K562 (cell line): ENCODE data around the gene MGRN1. TPM values are rescaled to one million over a fixed set of nuclear protein-coding genes. Genes with fewer than 3 reads are reported as not detected.

Experiments
- ATF4 ChIP-seq: fragments of 450-650 bp; formaldehyde crosslinking; IDR thresholded peaks from 2 replicates; pipeline ENCODE4 v1.4.0; 2022; ENCODE audit warnings: mild to moderate bottlenecking, moderate library complexity
- BHLHE40 ChIP-seq: IDR thresholded peaks from 2 replicates; pipeline ENCODE4 v1.6.1; 2011; ENCODE audit warnings: low read length, improper control_type of control experiment
- CBX1 ChIP-seq: sonication (generic); IDR thresholded peaks from 2 replicates; pipeline ENCODE4 v1.6.1; 2016; ENCODE audit warnings: antibody characterized with exemption, low read depth, mild to moderate bottlenecking
- CHAMP1 ChIP-seq: fragments of 450-650 bp; IDR thresholded peaks from 2 replicates; pipeline ENCODE4 v1.6.1; 2016; ENCODE audit warnings: mild to moderate bottlenecking
- COPS2 ChIP-seq: fragments of 450-650 bp; conservative IDR thresholded peaks from 2 replicates; pipeline ENCODE4 v1.6.1; 2016; ENCODE audit warnings: mild to moderate bottlenecking, moderate library complexity
- E2F3 ChIP-seq: fragments of 250-450 bp; sonication (Bioruptor Pico); IDR thresholded peaks from 2 replicates; pipeline ENCODE4 v1.4.0; 2020; ENCODE audit warnings: mild to moderate bottlenecking
- GABPB1 ChIP-seq: sonication (generic); formaldehyde crosslinking; IDR thresholded peaks from 2 replicates; pipeline ENCODE4 v1.8.0; 2022; ENCODE audit warnings: mild to moderate bottlenecking, missing genetic modification reagents
- MCM5 ChIP-seq: fragments of 450-650 bp; IDR thresholded peaks from 2 replicates; pipeline ENCODE4 v1.6.1; 2016; ENCODE audit warnings: low read depth
- MEIS2 ChIP-seq: fragments of 450-650 bp; IDR thresholded peaks from 2 replicates; pipeline ENCODE4 v1.6.1; 2014; ENCODE audit warnings: mild to moderate bottlenecking; ENCODE audit not compliant: partially characterized antibody
- RERE ChIP-seq: sonication (generic); formaldehyde crosslinking; IDR thresholded peaks from 2 replicates; pipeline ENCODE4 v1.8.0; 2023; ENCODE audit warnings: missing genetic modification reagents, mild to moderate bottlenecking, borderline replicate concordance
- SP1 ChIP-seq: sonication (generic); formaldehyde crosslinking; IDR thresholded peaks from 2 replicates; pipeline ENCODE4 v1.8.1; 2022; ENCODE audit warnings: mild to moderate bottlenecking, missing genetic modification reagents
- SRSF9 ChIP-seq: fragments of 200-400 bp; formaldehyde crosslinking; IDR thresholded peaks from 2 replicates; pipeline ENCODE4 v1.6.1; 2017; ENCODE audit warnings: low read depth, low read length, borderline replicate concordance
- TEAD1 ChIP-seq, 2 experiments: fragments of 450-650 bp in 1 of 2; sonication (generic) in 1 of 2; formaldehyde crosslinking; IDR thresholded peaks; 2 replicates each; pipeline versions ENCODE4 v1.4.0 to v1.8.0; 2020 to 2022; ENCODE audit warnings: mild to moderate bottlenecking in 2 of 2, missing genetic modification reagents in 1 of 2
- TGIF2 ChIP-seq: sonication (generic); formaldehyde crosslinking; IDR thresholded peaks from 2 replicates; pipeline ENCODE4 v1.8.1; 2022; ENCODE audit warnings: mild to moderate bottlenecking, missing genetic modification reagents, moderate library complexity
- ZBTB17 ChIP-seq: fragments of 450-650 bp; formaldehyde crosslinking; IDR thresholded peaks from 2 replicates; pipeline ENCODE4 v1.4.0; 2020; ENCODE audit warnings: mild to moderate bottlenecking
- ZNF140 ChIP-seq: fragments of 250-450 bp; sonication (Bioruptor Pico); IDR thresholded peaks from 2 replicates; pipeline ENCODE4 v1.8.0; 2021; ENCODE audit warnings: moderate library complexity, mild to moderate bottlenecking, inconsistent platforms
- ZNF184 ChIP-seq: sonication (generic); formaldehyde crosslinking; IDR thresholded peaks from 2 replicates; pipeline ENCODE4 v1.5.0; 2020; ENCODE audit warnings: missing genetic modification reagents
- ZNF24 ChIP-seq: fragments of 450-650 bp; IDR thresholded peaks from 2 replicates; pipeline ENCODE4 v1.6.1; 2016
- polyA plus RNA-seq, 8 experiments: library from polyadenylated mRNA; depleted of rRNA in 4 of 8; stranded (reverse) in 5 of 8; unstranded in 3 of 8; fragments of >200 nt; fragmentation: Nextera tagmentation in 2 of 8; fragmentation: Illumina TruSeq in 1 of 8; extraction: Ambion mirVana in 2 of 8; extraction: Trizol in 1 of 8; gene quantifications; 2 replicates each; pipeline versions ENCODE4 v1.2.1 to v1.2.3, GENCODE V29; 2011 to 2014; ENCODE audit warnings: inconsistent platforms in 1 of 8, missing spikeins in 1 of 8
- total RNA-seq, 7 experiments: library from RNA; depleted of rRNA in 6 of 7; stranded (reverse); fragments of >200 nt in 6 of 7; fragmentation: Illumina TruSeq in 2 of 7; extraction: Trizol in 2 of 7; gene quantifications; 2 replicates each; pipeline versions ENCODE4 v1.2.1 to v1.2.3, GENCODE V29; 2011 to 2021; ENCODE audit warnings: low replicate concordance in 1 of 7
- TF ChIP-seq, protein P1 (sequence below): fragments of 250-450 bp; sonication (Bioruptor Pico); IDR thresholded peaks from 2 replicates; pipeline ENCODE4 v1.8.0; 2021; ENCODE audit warnings: borderline replicate concordance, mild to moderate bottlenecking, moderate library complexity; ENCODE audit not compliant: poor library complexity, severe bottlenecking

MGRN1 gene
- total and polyA plus RNA-seq, 9 of the 15 experiments (the other 6 are each of a cell fraction or from before 2014, with no cell fraction given) = 0.15 to 37.9 (median 6.0) TPM

DNA sequence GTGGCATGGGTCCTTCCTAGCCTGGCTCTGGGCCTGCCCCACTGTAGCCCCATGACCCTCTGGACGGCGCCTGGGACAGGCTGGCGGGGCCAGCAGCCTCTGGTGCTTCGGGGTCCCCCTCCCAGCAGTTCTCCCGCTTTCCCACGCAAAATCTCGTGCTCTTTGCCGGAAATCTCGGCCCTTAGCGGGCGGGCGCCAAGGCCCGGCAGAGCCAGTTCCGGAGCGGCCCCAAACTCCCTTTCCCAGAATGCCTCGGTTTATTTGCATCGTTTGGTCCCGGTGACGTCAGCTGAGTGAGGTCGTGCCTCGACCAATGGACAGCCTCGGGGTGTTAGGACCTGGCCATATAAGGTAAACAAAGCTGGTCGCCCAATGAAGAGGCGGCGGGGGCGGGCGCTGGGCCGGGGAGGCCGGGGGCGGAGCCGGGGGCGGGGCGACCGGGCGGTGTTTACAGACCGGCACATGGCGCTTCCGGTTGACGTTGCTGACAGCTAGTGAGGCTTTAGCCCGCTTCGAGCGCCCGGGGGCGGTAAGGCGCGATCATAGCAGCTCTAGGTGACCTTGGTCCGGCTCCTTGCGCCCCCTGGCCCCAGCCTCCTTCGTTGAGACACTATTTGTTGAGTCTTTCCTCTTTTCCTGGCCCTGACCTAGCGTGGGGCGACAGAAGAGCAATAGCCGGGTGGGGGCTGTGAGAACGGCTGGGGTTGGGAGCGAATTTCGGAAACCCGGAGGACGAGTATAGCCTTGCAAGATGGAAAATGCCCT, 8.4 kb upstream of the MGRN1 start (continued):
- TF ChIP-seq CHAMP1 (no peak), ZBTB17 (0 out of 2 replicates have a peak, but pooled peaks have one; percentile 64), ZNF140 (CRISPR knock-in tag) (no peak), GABPB1 (peak; percentile 84), BHLHE40 (peak; percentile 58), MCM5 (no peak), ZNF24 (no peak), ATF4 (0 out of 2 replicates have a peak, but pooled peaks have one; percentile 37), TGIF2 (CRISPR knock-in tag) (no peak), SRSF9 (no peak), ZNF184 (CRISPR knock-in tag) (no peak), E2F3 (CRISPR knock-in tag) (peak; percentile 60; the same call in 1 of the 2 replicates), MEIS2 (peak; percentile 26), TEAD1 (CRISPR knock-in tag; IDR thresholded peaks at IDR 0.05) (no peak), SP1 (peak; percentile 64), COPS2 (no peak), CBX1 (no peak), RERE (CRISPR knock-in tag) (no peak)
- TF ChIP-seq, protein P1, sequence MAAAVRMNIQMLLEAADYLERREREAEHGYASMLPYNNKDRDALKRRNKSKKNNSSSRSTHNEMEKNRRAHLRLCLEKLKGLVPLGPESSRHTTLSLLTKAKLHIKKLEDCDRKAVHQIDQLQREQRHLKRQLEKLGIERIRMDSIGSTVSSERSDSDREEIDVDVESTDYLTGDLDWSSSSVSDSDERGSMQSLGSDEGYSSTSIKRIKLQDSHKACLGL (CRISPR knock-in tag) = no peak
